Urinary bladder (tissue), 4 donors: ENCODE results near the gene HMOX1. TPM values are rescaled to one million over a fixed set of nuclear protein-coding genes. Genes with fewer than 3 reads are reported as not detected.
"Not testable (repeated sequence)": the region's sequence is repeated elsewhere in the genome, so short reads cannot be mapped to it uniquely, and the experiment has no call there.

Source experiments
- DNase-seq: peaks from one replicate; pipeline ENCODE4 v3.0.0-alpha.2; 2015; ENCODE audit errors: extremely low spot score
- H3K27ac ChIP-seq: one replicate; pipeline ENCODE4 v1.5.1; 2013; ENCODE audit warnings: low read depth, mild to moderate bottlenecking, moderate library complexity
- H3K36me3 ChIP-seq: one replicate; pipeline ENCODE4 v1.6.1; 2013; ENCODE audit warnings: mild to moderate bottlenecking, moderate library complexity; ENCODE audit not compliant: insufficient read depth
- H3K4me1 ChIP-seq: one replicate; pipeline ENCODE4 v1.6.1; 2013; ENCODE audit warnings: mild to moderate bottlenecking, moderate library complexity; ENCODE audit not compliant: insufficient read depth
- H3K4me3 ChIP-seq: one replicate; pipeline ENCODE4 v1.5.1; 2013; ENCODE audit warnings: low read depth, low read length
- WGBS: extraction: QIAGEN DNeasy Blood & Tissue Kit; methylation state at CpG from one replicate; pipeline ENCODE4 v1.1.7; 2013; 5-methylcytosine and 5-hydroxymethylcytosine counted together
- polyA plus RNA-seq: library from polyadenylated mRNA; stranded (reverse); fragments of 200-250 nt; gene quantifications from one replicate; pipeline ENCODE4 v1.2.3, GENCODE V29; 2013
- total RNA-seq: library from RNA; depleted of rRNA; stranded (reverse); fragments of >200 nt; gene quantifications from one replicate; pipeline ENCODE4 v1.2.3, GENCODE V29; 2014
- donor health status: healthy with polysubstance abuse.
- donor health status: healthy.

The HMOX1 gene
- total and polyA plus RNA-seq, 2 donors, result 9.7 to 11.3 TPM

GRCh38 chr22:35425971-35426800 lies 45.3 kb downstream of the HMOX1 start:
- WGBS, result 78% methylated on average over 11 of the region's 11 CpGs
- Histone ChIP-seq H3K27ac (no peak overlapping the region), H3K36me3 (no peaks in the 10 kb centered on the region), H3K4me3 (no peak overlapping the region), H3K4me1 (no peaks in the 10 kb centered on the region)
- DNase-seq, result no peak

GRCh38 chr22:35426801-35427140 lies 45.9 kb downstream of the HMOX1 start:
- H3K27ac ChIP-seq, result no peak overlapping the region
- WGBS, result 87% methylated on average over 5 of the region's 5 CpGs
- no peak for DNase-seq
- H3K36me3 ChIP-seq, result no peaks in the 10 kb centered on the region
- H3K4me1 ChIP-seq, result no peaks in the 10 kb centered on the region
- H3K4me3 ChIP-seq, result no peak overlapping the region

GRCh38 chr22:35430897-35431322 lies 50.0 kb downstream of the HMOX1 start:
- Histone ChIP-seq H3K27ac (no peak overlapping the region), H3K4me1 (no peaks in the 10 kb centered on the region), H3K36me3 (no peaks in the 10 kb centered on the region), H3K4me3 (no peak overlapping the region)
- DNase-seq, result peak; percentile 32
- WGBS, result 10% methylated on average over 14 of the region's 14 CpGs

GRCh38 chr22:35431483-35432227 lies 50.8 kb downstream of the HMOX1 start:
- DNase-seq, result no peak
- H3K4me3 ChIP-seq, result no peak overlapping the region
- no peaks in the 10 kb centered on the region for H3K36me3 ChIP-seq
- H3K4me1 ChIP-seq, result no peaks in the 10 kb centered on the region
- H3K27ac ChIP-seq, result no peak overlapping the region
- WGBS, result 91% methylated on average over 12 of the region's 12 CpGs

GRCh38 chr22:35432228-35432905 lies 51.5 kb downstream of the HMOX1 start:
- H3K4me1 ChIP-seq, result no peaks in the 10 kb centered on the region
- no peak for DNase-seq
- 96% methylated on average over 13 of the region's 13 CpGs for WGBS
- H3K4me3 ChIP-seq, result no peak overlapping the region
- no peaks in the 10 kb centered on the region for H3K36me3 ChIP-seq
- no peak overlapping the region for H3K27ac ChIP-seq

GRCh38 chr22:35434061-35434710 lies 53.3 kb downstream of the HMOX1 start:
- Histone ChIP-seq H3K4me3 (no peak overlapping the region), H3K36me3 (no peaks in the 10 kb centered on the region), H3K27ac (no peak overlapping the region), H3K4me1 (no peaks in the 10 kb centered on the region)
- WGBS, result 96% methylated on average over 5 of the region's 5 CpGs
- DNase-seq, result no peak

- WGBS, result 84% methylated on average over 8 of the region's 8 CpGs
- no peak for DNase-seq
- Histone ChIP-seq H3K4me1 (no peaks in the 10 kb centered on the region), H3K27ac (no peak overlapping the region), H3K36me3 (no peaks in the 10 kb centered on the region), H3K4me3 (no peak overlapping the region)
Measured at GRCh38 chr22:35435201-35435740, 54.4 kb downstream of the HMOX1 start.

GRCh38 chr22:35436421-35436820 lies 55.5 kb downstream of the HMOX1 start:
- no peak overlapping the region for H3K4me3 ChIP-seq
- H3K27ac ChIP-seq, result no peak overlapping the region
- H3K4me1 ChIP-seq, result no peaks in the 10 kb centered on the region
- WGBS, result 68% methylated on average over 5 of the region's 5 CpGs
- no peaks in the 10 kb centered on the region for H3K36me3 ChIP-seq
- no peak for DNase-seq

GRCh38 chr22:35437049-35437448 lies 56.2 kb downstream of the HMOX1 start:
- Histone ChIP-seq H3K27ac (no peak overlapping the region), H3K4me3 (no peak overlapping the region), H3K36me3 (no peaks in the 10 kb centered on the region), H3K4me1 (no peaks in the 10 kb centered on the region)
- no peak for DNase-seq
- 89% methylated on average over 2 of the region's 2 CpGs for WGBS

GRCh38 chr22:35438673-35439364 lies 57.9 kb downstream of the HMOX1 start:
- H3K4me3 ChIP-seq, DNase-seq, H3K27ac ChIP-seq, H3K36me3 ChIP-seq, H3K4me1 ChIP-seq: not testable (repeated sequence)
- WGBS, result 67% methylated on average over 3 of the region's 3 CpGs

GRCh38 chr22:35439365-35439717 lies 58.4 kb downstream of the HMOX1 start:
- WGBS, result 100% methylated on average over 1 of the region's 1 CpG

GRCh38 chr22:35440129-35440528 lies 59.2 kb downstream of the HMOX1 start:
- H3K4me3 ChIP-seq, result no peak overlapping the region
- no peaks in the 10 kb centered on the region for H3K4me1 ChIP-seq
- 84% methylated on average over 3 of the region's 3 CpGs for whole genome bisulfite sequencing
- no peak overlapping the region for H3K27ac ChIP-seq
- H3K36me3 ChIP-seq, result no peaks in the 10 kb centered on the region
- no peak for DNase-seq

More at GRCh38 chr22:35439365-35439717, 58.4 kb downstream of the HMOX1 start:
- DNase-seq, result no peak
- Histone ChIP-seq H3K4me3 (no peak overlapping the region), H3K36me3 (no peaks in the 10 kb centered on the region), H3K27ac (no peak overlapping the region), H3K4me1 (no peaks in the 10 kb centered on the region)
